ENCODE data around the gene OR2H2. TPM values are rescaled to one million over a fixed set of nuclear protein-coding genes. Genes with fewer than 3 reads are reported as not detected.

The OR2H2 gene
- total and polyA plus RNA-seq, 4 experiments from 2014 or later = not detected

DNA sequence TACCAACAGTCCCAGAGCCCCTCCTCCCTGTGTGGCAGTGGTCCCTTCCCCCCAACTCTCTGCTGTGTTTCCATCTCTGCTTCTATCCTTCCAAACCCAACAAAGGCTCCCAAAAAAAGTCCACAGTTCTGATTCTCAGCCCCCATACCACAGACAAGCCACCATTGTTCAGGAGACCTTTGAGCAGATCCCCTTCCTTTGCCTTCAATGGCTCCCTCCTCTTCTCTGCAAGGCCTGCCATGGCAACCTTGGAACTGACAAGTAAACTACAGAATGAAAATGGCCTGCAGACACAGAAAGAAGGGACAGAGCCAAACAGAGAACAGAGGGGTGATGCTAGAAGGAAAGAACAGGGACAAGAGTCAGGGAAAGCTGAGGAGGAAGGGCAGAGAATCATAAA is 23.2 kb downstream of the OR2H2 start:
- Mint-ChIP-seq H3K4me3 (no peak overlapping the region), H3K4me1 (no peaks in the 10 kb centered on the region), H3K9me3 (no peaks in the 10 kb centered on the region), H3K36me3 (peaks cover 64 to 66% of the 10 kb centered on the region in 2 donors), H3K27ac (peak overlapping the region in 3 of 7 donors; percentile 50 to 82 (median 81)), H3K27me3 (no peaks in the 10 kb centered on the region)
- no peak for DNase-seq
- intact Hi-C loops (cut with micrococcal nuclease) = no loop called here
- Histone ChIP-seq H3K4me1 (ENCODE audit: insufficient read depth, low read length) (no peaks in the 10 kb centered on the region), H3K27me3 (ENCODE audit: insufficient read depth, low read length) (no peaks in the 10 kb centered on the region), H3K36me3 (ENCODE audit: insufficient read depth, low read length) (peaks cover 40% of the 10 kb centered on the region), H3K27ac (ENCODE audit: low read depth, low read length) (no peak overlapping the region), H3K9me3 (ENCODE audit: control insufficient read depth in 1 of 2, low read length in 2 of 2) (no peaks in the 10 kb centered on the region), H3K4me3 (ENCODE audit: low read length in 2 of 2) (no peak overlapping the region)
- CTCF ChIA-PET (ENCODE audit: partially characterized antibody) = interaction anchor here (2.9 kb wide), 1 partner anchor 45 kb away, joined by 10 read pairs; no protein-coding TSS in a partner anchor
- POLR2A ChIA-PET (ENCODE audit: partially characterized antibody) = no interaction called here

GRCh38 chr6:29610540-29610939 is 25.6 kb downstream of the OR2H2 start:
- Histone ChIP-seq H3K4me3 (ENCODE audit: low read length in 2 of 2) (no peak overlapping the region), H3K9me3 (ENCODE audit: control insufficient read depth in 1 of 2, low read length in 2 of 2) (no peaks in the 10 kb centered on the region), H3K4me1 (ENCODE audit: insufficient read depth, low read length) (no peaks in the 10 kb centered on the region), H3K36me3 (ENCODE audit: insufficient read depth, low read length) (peaks cover 32% of the 10 kb centered on the region), H3K27ac (ENCODE audit: low read depth, low read length) (no peak overlapping the region), H3K27me3 (ENCODE audit: insufficient read depth, low read length) (no peaks in the 10 kb centered on the region)
- peaks cover 62% of the 10 kb centered on the region in 2 donors for H3K36me3 Mint-ChIP-seq
- intact Hi-C loops (cut with micrococcal nuclease) = no loop called here
- no peaks in the 10 kb centered on the region for H3K27me3 Mint-ChIP-seq
- no peaks in the 10 kb centered on the region for H3K4me1 Mint-ChIP-seq
- CTCF ChIA-PET (ENCODE audit: partially characterized antibody) = interaction anchor here (2.2 kb wide), 1 partner anchor 44 kb away, joined by 8 read pairs; no protein-coding TSS in a partner anchor
- H3K27ac Mint-ChIP-seq = peak overlapping the region in 4 of 7 donors; percentile 4 to 70 (median 36)
- POLR2A ChIA-PET (ENCODE audit: partially characterized antibody) = no interaction called here
- no peaks in the 10 kb centered on the region for H3K9me3 Mint-ChIP-seq
- DNase-seq = no peak
- H3K4me3 Mint-ChIP-seq = no peak overlapping the region

DNA sequence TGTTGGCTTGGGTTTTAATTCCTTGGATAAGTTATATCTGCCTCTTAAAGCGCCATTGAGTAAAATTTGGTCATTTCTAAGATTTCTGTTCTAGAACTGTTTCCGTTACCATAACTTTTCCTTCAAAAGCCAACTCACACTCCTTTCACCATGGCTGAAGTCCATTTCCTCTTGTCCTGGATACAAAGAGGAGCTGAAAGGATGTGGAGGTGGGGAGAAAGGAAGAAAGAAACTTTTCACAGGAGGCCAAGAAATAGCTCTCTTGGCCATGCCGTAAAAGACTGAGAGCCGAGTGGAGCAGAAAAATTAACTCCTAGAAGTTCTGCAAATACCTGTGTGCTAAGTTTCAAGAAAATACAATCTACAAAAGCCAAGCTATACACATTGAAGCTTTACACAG is 26.5 kb downstream of the OR2H2 start:
- H3K4me1 ChIP-seq (ENCODE audit: insufficient read depth, low read length) = no peaks in the 10 kb centered on the region
- intact Hi-C loops (cut with micrococcal nuclease) = no loop called here
- POLR2A ChIA-PET (ENCODE audit: partially characterized antibody) = no interaction called here
- no peak overlapping the region for H3K4me3 Mint-ChIP-seq
- H3K9me3 Mint-ChIP-seq = no peaks in the 10 kb centered on the region
- no peak for DNase-seq
- H3K4me1 Mint-ChIP-seq = no peaks in the 10 kb centered on the region
- CTCF ChIA-PET (ENCODE audit: partially characterized antibody) = interaction anchor here (1.3 to 2.2 kb wide), 2 partner anchors 22 to 43 kb away, joined by 4 to 8 read pairs; no protein-coding TSS in a partner anchor
- no peak overlapping the region for H3K4me3 ChIP-seq (ENCODE audit: low read length in 2 of 2)
- no peak overlapping the region for H3K27ac ChIP-seq (ENCODE audit: low read depth, low read length)
- H3K36me3 Mint-ChIP-seq = peaks cover 53 to 54% of the 10 kb centered on the region in 2 donors
- H3K36me3 ChIP-seq (ENCODE audit: insufficient read depth, low read length) = peaks cover 30% of the 10 kb centered on the region
- no peaks in the 10 kb centered on the region for H3K27me3 ChIP-seq (ENCODE audit: insufficient read depth, low read length)
- no peaks in the 10 kb centered on the region for H3K27me3 Mint-ChIP-seq
- no peaks in the 10 kb centered on the region for H3K9me3 ChIP-seq (ENCODE audit: control insufficient read depth in 1 of 2, low read length in 2 of 2)
- H3K27ac Mint-ChIP-seq = no peak overlapping the region

GRCh38 chr6:29617782-29618554 is 33.0 kb downstream of the OR2H2 start:
- no peak overlapping the region for H3K27ac Mint-ChIP-seq
- H3K27me3 ChIP-seq (ENCODE audit: insufficient read depth, low read length) = no peaks in the 10 kb centered on the region
- H3K36me3 Mint-ChIP-seq = peaks cover 41 to 50% of the 10 kb centered on the region in 2 donors
- H3K4me1 ChIP-seq (ENCODE audit: insufficient read depth, low read length) = no peaks in the 10 kb centered on the region
- no peak overlapping the region for H3K4me3 ChIP-seq (ENCODE audit: low read length in 2 of 2)
- H3K4me1 Mint-ChIP-seq = no peaks in the 10 kb centered on the region
- H3K36me3 ChIP-seq (ENCODE audit: insufficient read depth, low read length) = peaks cover 14% of the 10 kb centered on the region
- no peaks in the 10 kb centered on the region for H3K9me3 ChIP-seq (ENCODE audit: control insufficient read depth in 1 of 2, low read length in 2 of 2)
- no peak overlapping the region for H3K4me3 Mint-ChIP-seq
- no peaks in the 10 kb centered on the region for H3K27me3 Mint-ChIP-seq
- no peak overlapping the region for H3K27ac ChIP-seq (ENCODE audit: low read depth, low read length)
- ChIA-PET POLR2A (ENCODE audit: partially characterized antibody) (no interaction called here), CTCF (ENCODE audit: partially characterized antibody) (interaction anchor here (1.3 to 3.8 kb wide), 4 partner anchors 10 to 36 kb away, joined by 3 to 22 read pairs (median 15); no protein-coding TSS in a partner anchor)
- H3K9me3 Mint-ChIP-seq = no peaks in the 10 kb centered on the region
- DNase-seq = no peak
- intact Hi-C loops (cut with micrococcal nuclease) = no loop called here

DNA sequence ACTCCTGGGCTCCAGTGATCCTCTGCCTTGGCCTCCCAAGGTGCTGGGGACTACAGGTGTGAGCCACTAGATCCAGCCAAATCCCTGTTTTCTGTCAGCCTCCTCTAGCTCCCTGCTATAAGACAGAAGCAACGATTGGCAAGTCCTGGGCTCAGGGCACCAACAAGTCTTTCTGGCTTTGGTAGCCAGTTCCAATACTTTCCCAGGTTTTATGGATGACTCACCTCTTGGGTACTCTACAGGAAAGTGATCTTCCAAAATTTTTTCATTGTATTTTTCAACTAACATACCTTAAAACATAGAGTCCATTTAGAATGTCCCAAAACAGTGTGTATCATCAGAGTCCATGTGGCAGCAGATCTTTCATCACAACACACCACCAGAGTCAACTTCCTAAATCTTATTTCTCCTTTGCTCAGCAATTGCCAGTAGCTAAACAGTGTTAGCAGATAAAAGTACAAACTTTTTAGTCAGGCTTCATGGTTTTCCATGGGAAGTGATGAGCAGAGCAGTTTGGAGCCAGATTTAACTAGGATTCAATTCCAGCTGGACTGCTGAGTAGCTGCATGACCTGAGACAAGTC is 34.7 kb downstream of the OR2H2 start:
- POLR2A ChIA-PET (ENCODE audit: partially characterized antibody) = no interaction called here
- H3K27me3 ChIP-seq (ENCODE audit: insufficient read depth, low read length) = no peaks in the 10 kb centered on the region
- no peak overlapping the region for H3K27ac ChIP-seq (ENCODE audit: low read depth, low read length)
- peaks cover 7% of the 10 kb centered on the region for H3K36me3 ChIP-seq (ENCODE audit: insufficient read depth, low read length)
- no peak for DNase-seq
- H3K9me3 ChIP-seq (ENCODE audit: control insufficient read depth in 1 of 2, low read length in 2 of 2) = no peaks in the 10 kb centered on the region
- H3K36me3 Mint-ChIP-seq = peaks cover 30 to 42% of the 10 kb centered on the region in 2 donors
- H3K4me3 ChIP-seq (ENCODE audit: low read length in 2 of 2) = no peak overlapping the region
- H3K4me1 ChIP-seq (ENCODE audit: insufficient read depth, low read length) = no peaks in the 10 kb centered on the region
- no peak overlapping the region for H3K27ac Mint-ChIP-seq
- no peaks in the 10 kb centered on the region for H3K4me1 Mint-ChIP-seq
- no peaks in the 10 kb centered on the region for H3K27me3 Mint-ChIP-seq
- intact Hi-C loops (cut with micrococcal nuclease) = no loop called here
- no peaks in the 10 kb centered on the region for H3K9me3 Mint-ChIP-seq
- CTCF ChIA-PET (ENCODE audit: partially characterized antibody) = interaction anchor here (1.4 to 3.8 kb wide), 2 partner anchors 30 to 34 kb away, joined by 3 to 22 read pairs; no protein-coding TSS in a partner anchor
- no peak overlapping the region for H3K4me3 Mint-ChIP-seq

- POLR2A ChIA-PET (ENCODE audit: partially characterized antibody) = no interaction called here
- peaks cover 7% of the 10 kb centered on the region for H3K36me3 ChIP-seq (ENCODE audit: insufficient read depth, low read length)
- intact Hi-C loops (cut with micrococcal nuclease) = no loop called here
- no peaks in the 10 kb centered on the region for H3K9me3 Mint-ChIP-seq
- H3K4me1 ChIP-seq (ENCODE audit: insufficient read depth, low read length) = no peaks in the 10 kb centered on the region
- CTCF ChIA-PET (ENCODE audit: partially characterized antibody) = interaction anchor here (1.4 to 3.8 kb wide), 2 partner anchors 30 to 33 kb away, joined by 3 to 22 read pairs; no protein-coding TSS in a partner anchor
- no peaks in the 10 kb centered on the region for H3K27me3 ChIP-seq (ENCODE audit: insufficient read depth, low read length)
- no peak for DNase-seq
- no peaks in the 10 kb centered on the region for H3K27me3 Mint-ChIP-seq
- peak overlapping the region in 1 of 8 donors; percentile 20 for H3K4me3 Mint-ChIP-seq
- no peak overlapping the region for H3K4me3 ChIP-seq (ENCODE audit: low read length in 2 of 2)
- H3K36me3 Mint-ChIP-seq = peaks cover 28 to 41% of the 10 kb centered on the region in 2 donors
- peaks cover 0 to 4% (median 2%) of the 10 kb centered on the region in 4 donors for H3K4me1 Mint-ChIP-seq
- H3K9me3 ChIP-seq (ENCODE audit: control insufficient read depth in 1 of 2, low read length in 2 of 2) = no peaks in the 10 kb centered on the region
- H3K27ac Mint-ChIP-seq = peak overlapping the region in 3 of 7 donors; percentile 19 to 77 (median 54)
- no peak overlapping the region for H3K27ac ChIP-seq (ENCODE audit: low read depth, low read length)
Observed at GRCh38 chr6:29620630-29621029, 35.7 kb downstream of the OR2H2 start.

DNA sequence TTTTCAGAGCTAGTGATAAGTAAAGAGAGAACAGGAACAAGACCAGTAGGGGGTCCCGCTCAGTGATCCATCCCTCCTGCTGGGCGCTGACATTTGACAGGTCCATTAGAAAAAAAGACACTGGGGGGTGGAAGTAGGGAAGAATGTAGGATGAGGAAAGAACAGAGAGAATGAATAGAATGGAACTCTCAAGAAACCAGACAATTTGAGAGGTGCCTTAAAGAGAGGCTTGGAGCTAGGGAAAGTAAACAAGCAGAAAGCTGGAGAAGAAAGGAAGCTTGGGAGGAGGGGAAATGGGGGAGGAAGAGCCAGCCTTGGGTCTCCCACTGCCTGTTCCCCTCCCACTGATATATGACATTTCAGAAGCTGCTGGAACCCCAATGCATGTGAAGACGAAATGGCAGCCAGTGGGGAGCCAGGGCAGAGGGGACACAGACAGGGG is 39.6 kb downstream of the OR2H2 start:
- Mint-ChIP-seq H3K27ac (peak overlapping the region in 4 of 7 donors; percentile 19 to 75 (median 64)), H3K4me1 (peaks cover 12 to 33% (median 19%) of the 10 kb centered on the region in 4 donors)
- POLR2A ChIA-PET (ENCODE audit: partially characterized antibody) = interaction anchor here (1.9 kb wide), 1 partner anchor 25 kb away, joined by 7 read pairs; no protein-coding TSS in a partner anchor

More for the DNA sequence above, 39.6 kb downstream of the OR2H2 start:
- H3K27me3 ChIP-seq (ENCODE audit: insufficient read depth, low read length) = no peaks in the 10 kb centered on the region
- no peak overlapping the region for H3K27ac ChIP-seq (ENCODE audit: low read depth, low read length)
- no peak for DNase-seq
- H3K9me3 ChIP-seq (ENCODE audit: control insufficient read depth in 1 of 2, low read length in 2 of 2) = no peaks in the 10 kb centered on the region
- H3K4me3 ChIP-seq (ENCODE audit: low read length in 2 of 2) = no peak overlapping the region
- peaks cover 10% of the 10 kb centered on the region for H3K4me1 ChIP-seq (ENCODE audit: insufficient read depth, low read length)
- H3K36me3 Mint-ChIP-seq = peaks cover 24 to 28% of the 10 kb centered on the region in 2 donors
- intact Hi-C loops (cut with micrococcal nuclease) = no loop called here
- CTCF ChIA-PET (ENCODE audit: partially characterized antibody) = interaction anchor here (21.8 kb wide), 1 partner anchor 29 kb away, joined by 336 read pairs; the partner anchor contains the start of gene MOG
- no peaks in the 10 kb centered on the region for H3K27me3 Mint-ChIP-seq
- H3K36me3 ChIP-seq (ENCODE audit: insufficient read depth, low read length) = no peaks in the 10 kb centered on the region
- H3K9me3 Mint-ChIP-seq = no peaks in the 10 kb centered on the region
- H3K4me3 Mint-ChIP-seq = no peak overlapping the region

Data from CD4-positive, alpha-beta memory T cell (primary cell).